G401.6 (cell line): ENCODE results near the gene PRKAG2.

ENCODE experiments used
- FAIRE-seq: peaks from 2 replicates; lab custom pipeline; 2012; peaks lifted over from hg19 to GRCh38; lab: Jason Lieb, UNC

Gene PRKAG2

GRCh38 chr7:151644554-151644953 is 232.4 kb downstream of the PRKAG2 start:
- no peak for FAIRE-seq

- no peak for FAIRE-seq
Observed at GRCh38 chr7:151642746-151643145, 234.2 kb downstream of the PRKAG2 start.

GRCh38 chr7:151641587-151641986 is 235.3 kb downstream of the PRKAG2 start:
- FAIRE-seq, result no peak

- no peak for FAIRE-seq
Observed at GRCh38 chr7:151637781-151638261, 239.1 kb downstream of the PRKAG2 start.

GRCh38 chr7:151634643-151635042 is 242.3 kb downstream of the PRKAG2 start:
- no peak for FAIRE-seq

GRCh38 chr7:151633516-151633812 is 243.5 kb downstream of the PRKAG2 start:
- no peak for FAIRE-seq

GRCh38 chr7:151632750-151633515 is 244.0 kb downstream of the PRKAG2 start:
- FAIRE-seq, result no peak

- no peak for FAIRE-seq
Observed at GRCh38 chr7:151631953-151632749, 244.8 kb downstream of the PRKAG2 start.

- FAIRE-seq, result no peak
Observed at GRCh38 chr7:151631570-151631952, 245.4 kb downstream of the PRKAG2 start.

GRCh38 chr7:151630851-151631569 is 245.9 kb downstream of the PRKAG2 start:
- FAIRE-seq, result no peak

GRCh38 chr7:151630358-151630757 is 246.6 kb downstream of the PRKAG2 start:
- FAIRE-seq, result no peak

GRCh38 chr7:151629713-151630272 is 247.1 kb downstream of the PRKAG2 start:
- no peak for FAIRE-seq

- FAIRE-seq, result no peak
Observed at GRCh38 chr7:151628846-151629604, 247.9 kb downstream of the PRKAG2 start.

- no peak for FAIRE-seq
Observed at GRCh38 chr7:151626422-151627115, 250.3 kb downstream of the PRKAG2 start.

GRCh38 chr7:151625606-151626005 is 251.3 kb downstream of the PRKAG2 start:
- FAIRE-seq, result no peak

- FAIRE-seq, result no peak
Observed at GRCh38 chr7:151624246-151624928, 252.5 kb downstream of the PRKAG2 start.

- FAIRE-seq, result no peak
Observed at GRCh38 chr7:151623766-151624165, 253.1 kb downstream of the PRKAG2 start.

GRCh38 chr7:151621961-151622360 is 255.0 kb downstream of the PRKAG2 start:
- FAIRE-seq, result no peak

- no peak for FAIRE-seq
Observed at GRCh38 chr7:151616443-151617213, 260.3 kb downstream of the PRKAG2 start.

GRCh38 chr7:151615784-151616183 is 261.1 kb downstream of the PRKAG2 start:
- FAIRE-seq, result no peak
